Renal cortex interstitium (tissue), 11 donors: ENCODE data around the gene SORD. TPM values are rescaled to one million over a fixed set of nuclear protein-coding genes. Genes with fewer than 3 reads are reported as not detected.
"Not testable (repeated sequence)": the region's sequence is repeated elsewhere in the genome, so short reads cannot be mapped to it uniquely, and the experiment has no call there.

Experiments used
- DNase-seq, 11 donors: peaks; one replicate each; pipeline ENCODE4 v3.0.0-alpha.2; 2013; ENCODE audit warnings: low read depth in 9 of 11, low spot score in 4 of 11; ENCODE audit errors: extremely low read depth in 1 of 11
- polyA plus RNA-seq, 3 donors: library from polyadenylated mRNA; unstranded; fragments of 120-200 nt; gene quantifications; one replicate each; pipeline ENCODE4 v1.2.1, GENCODE V29; 2013; ENCODE audit not compliant: insufficient read length in 3 of 3

The SORD gene
- polyA plus RNA-seq, 3 donors: 38.1 to 44.3 (median 41.7) TPM

- DNase-seq: not testable (repeated sequence)
Observed at GRCh38 chr15:45015114-45015513, 7.9 kb upstream of the SORD start.

GRCh38 chr15:45020222-45020900 lies 2.6 kb upstream of the SORD start:
- not testable (repeated sequence) for DNase-seq

DNA sequence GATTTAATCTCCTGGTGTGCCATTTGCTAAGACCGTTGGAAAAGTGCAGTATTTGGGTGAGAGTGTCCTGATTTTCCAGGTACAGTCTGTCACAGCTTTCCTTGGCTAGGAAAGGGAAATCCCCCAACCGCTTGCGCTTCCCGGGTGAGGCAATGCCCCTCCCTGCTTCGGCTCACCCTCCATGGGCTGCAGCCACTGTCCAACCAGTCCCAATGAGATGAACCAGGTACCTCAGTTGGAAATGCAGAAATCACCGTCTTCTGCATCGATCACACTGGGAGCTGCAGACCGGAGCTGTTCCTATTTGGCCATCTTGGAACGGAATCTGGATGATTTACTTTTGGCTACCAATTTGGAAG lies 2.1 kb upstream of the SORD start:
- not testable (repeated sequence) for DNase-seq

GRCh38 chr15:45021348-45021747 lies 1.6 kb upstream of the SORD start:
- no peak for DNase-seq

GRCh38 chr15:45023659-45024225 lies 747 bp downstream of the SORD start:
- no peak for DNase-seq

- not testable (repeated sequence) for DNase-seq
Observed at GRCh38 chr15:45024649-45025048, 1.7 kb downstream of the SORD start.

DNA sequence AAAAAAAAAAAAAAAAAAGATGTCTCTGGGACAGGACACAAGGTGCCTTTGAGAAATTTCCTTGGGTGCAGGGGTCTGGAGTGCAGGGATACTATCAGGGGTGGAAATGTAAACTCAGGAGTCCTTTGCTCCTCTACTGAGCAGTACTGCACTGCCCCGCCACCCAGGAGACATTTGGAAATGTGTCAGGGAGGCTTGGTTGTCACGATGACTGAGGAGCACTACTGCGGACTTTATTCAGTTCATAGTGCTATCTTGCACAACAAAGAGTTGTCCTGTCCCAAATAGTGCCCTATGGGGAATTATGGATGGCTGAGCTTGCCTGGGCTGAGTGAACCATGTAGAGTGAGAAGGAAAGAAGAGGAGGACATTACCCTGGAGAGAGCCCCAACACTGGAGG lies 2.6 kb downstream of the SORD start:
- DNase-seq: not testable (repeated sequence)

GRCh38 chr15:45026651-45027190 lies 3.7 kb downstream of the SORD start:
- DNase-seq: no peak

DNA sequence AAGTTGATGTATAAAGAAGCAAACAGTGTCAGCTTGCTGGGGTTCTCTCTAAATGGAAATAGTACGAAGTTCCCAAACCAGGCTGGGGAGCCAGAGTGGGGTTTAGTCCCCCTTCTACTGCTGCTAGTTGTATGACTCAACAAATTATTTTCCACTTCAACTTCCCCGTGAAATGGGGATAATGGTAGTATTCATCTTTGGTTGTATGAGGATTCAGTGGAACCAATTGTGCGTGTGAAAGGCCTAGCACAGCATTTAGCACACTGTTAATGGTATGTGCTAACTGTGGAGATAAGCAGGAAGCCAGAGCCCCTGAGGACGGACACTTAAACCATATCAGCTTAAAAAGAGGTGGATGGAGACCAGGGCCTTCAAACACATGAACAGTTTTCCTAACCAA lies 4.2 kb downstream of the SORD start:
- DNase-seq: no peak

DNA sequence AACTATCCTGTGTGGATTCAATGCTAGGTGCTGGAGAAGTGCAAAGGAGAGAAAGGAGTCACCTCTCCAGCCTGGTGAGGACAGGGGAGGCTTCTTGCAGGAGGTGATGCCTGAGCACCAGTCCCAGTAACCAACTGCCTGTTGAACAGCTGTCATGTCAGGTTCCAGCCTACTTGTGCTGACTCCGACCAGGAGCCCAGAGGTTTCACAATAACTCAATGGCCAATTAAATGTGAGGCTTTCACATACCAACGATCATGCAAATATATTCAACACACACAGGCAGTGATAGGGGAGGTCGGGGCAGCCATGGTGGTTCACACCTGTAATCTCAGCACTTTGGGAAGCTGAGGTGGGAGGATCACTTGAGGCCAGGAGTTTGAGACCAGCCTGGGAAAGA lies 7.7 kb downstream of the SORD start:
- no peak for DNase-seq

DNA sequence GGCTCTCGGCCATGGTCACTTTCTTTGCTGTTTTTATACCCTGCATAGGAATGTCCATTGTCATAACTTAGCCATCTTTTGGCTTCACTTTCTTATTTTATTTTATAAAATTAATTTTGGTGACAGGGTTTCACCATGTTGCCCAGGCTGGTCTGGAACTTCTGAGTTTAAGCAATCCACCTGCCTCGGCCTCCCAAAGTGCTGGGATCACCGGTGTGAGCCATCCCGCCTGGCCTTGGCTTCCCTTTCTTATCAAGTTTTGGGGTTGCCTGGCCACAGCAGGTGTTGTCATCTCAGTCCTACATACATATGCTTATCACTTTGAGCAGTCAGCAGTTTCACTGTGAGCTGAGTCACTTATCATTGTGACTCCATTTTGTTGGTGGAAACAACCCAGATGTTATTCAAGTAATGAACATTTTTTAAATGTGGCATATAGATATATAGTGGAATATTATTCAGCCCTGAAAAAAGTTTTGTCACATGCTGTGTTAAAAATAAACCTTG lies 8.6 kb downstream of the SORD start:
- DNase-seq: not testable (repeated sequence)

GRCh38 chr15:45032501-45032900 lies 9.5 kb downstream of the SORD start:
- not testable (repeated sequence) for DNase-seq

DNA sequence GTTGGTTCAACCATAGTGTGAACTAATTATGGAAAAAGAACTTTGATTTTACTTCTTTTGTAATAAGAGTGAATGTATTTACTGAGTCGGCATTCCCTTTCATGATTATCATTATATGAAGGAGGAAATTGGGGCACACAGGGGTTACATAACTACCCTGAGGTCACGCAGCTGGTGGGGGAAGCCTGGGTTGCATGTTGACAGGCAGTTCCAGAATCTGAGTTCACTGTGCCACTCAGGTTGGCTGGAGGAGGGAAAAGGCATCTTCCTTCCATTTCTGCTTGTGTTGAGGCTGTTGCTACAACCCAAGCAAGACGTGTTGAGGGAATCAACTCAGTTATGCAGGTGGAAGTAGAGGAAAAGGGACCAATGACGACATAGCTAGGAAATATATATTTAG lies 11.1 kb downstream of the SORD start:
- not testable (repeated sequence) for DNase-seq

- DNase-seq: not testable (repeated sequence)
Observed at GRCh38 chr15:45034600-45035375, 11.8 kb downstream of the SORD start.

DNA sequence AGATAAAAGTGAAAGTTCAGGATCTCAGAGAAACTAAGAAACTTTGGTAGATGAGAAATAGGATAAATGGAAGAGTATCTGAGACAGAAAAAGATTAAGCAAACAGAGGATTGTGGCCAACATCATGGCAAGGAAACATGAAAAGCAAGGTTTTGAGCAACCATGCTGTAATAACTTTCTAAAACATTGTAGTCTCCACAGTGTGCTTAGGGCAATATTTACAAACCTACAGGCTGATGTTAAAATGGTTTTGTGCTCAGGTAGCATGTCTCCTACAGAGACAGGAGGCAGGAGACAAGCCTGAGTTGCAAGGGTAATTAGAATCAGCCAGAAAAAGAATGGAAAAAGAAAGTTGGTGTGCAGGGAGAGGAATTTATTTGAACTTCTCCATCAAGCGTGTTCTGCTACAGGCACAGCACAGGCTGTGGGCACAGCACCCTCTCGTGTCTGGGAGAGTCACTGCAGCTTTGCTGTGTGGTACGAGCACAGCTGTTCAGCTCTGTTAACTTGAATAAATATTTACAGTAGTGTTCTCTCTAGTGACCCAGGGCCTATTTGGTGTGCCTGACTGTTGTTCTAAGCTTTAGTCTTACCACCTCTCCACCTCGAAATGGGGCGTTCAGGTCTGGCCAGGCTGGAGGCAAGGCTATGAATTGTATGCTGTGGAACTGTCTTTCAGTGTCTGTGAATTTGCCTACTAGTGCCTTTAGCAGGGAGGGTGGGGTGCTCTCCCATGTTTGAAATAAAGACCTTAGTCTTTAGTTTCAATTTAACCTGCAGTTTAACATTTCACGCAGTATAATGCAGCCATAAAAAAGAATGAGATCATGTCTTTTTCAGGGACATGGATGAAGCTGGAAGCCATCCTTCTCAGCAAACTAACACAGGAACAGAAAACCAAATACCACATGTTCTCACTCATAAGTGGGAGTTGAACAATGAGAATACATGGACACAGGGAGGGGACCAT lies 14.1 kb downstream of the SORD start:
- DNase-seq: peak; percentile 51 to 78 (median 68)

GRCh38 chr15:45037936-45038335 lies 14.9 kb downstream of the SORD start:
- DNase-seq: no peak

GRCh38 chr15:45040396-45040795 lies 17.4 kb downstream of the SORD start:
- DNase-seq: not testable (repeated sequence)

DNA sequence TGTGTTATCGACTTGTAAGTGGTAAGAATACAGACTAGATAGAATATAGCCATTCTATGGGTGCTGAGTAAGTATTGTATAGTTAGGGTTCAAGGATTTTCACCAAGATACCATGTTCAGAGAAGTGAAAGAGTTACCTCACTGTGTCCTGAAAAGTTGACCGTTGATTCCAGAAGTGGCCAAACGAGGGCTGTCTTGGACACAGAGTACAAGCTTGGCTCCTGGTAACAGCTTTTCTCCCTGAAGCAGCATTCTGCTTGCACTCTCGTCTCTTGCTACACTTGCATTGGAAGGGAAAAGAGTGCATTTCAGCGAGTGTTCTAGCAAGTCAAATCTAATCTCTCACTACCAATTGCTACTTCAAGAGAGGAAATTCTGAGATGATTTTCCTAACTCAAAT lies 18.5 kb downstream of the SORD start:
- not testable (repeated sequence) for DNase-seq

DNA sequence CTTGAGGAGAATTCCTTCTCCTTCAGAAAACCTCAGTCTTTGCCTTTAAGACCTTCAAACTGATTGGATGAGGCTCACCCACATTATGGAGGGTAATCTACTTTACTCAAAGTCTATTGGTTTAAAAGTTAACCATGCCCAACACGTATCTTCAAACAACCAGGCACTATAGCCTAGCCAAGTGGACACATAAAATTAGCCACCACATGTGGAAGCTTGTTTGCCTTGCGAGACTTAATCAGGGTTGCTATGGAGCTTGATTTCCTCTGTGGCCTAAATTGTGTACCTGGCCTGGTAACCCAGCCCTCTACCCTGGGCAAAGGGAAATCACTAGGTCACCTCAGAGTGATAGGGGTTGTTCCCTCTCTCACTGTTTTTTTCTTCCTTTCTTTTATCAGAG lies 19.9 kb downstream of the SORD start:
- DNase-seq: not testable (repeated sequence)
